ENCODE results near the gene CLCF1.

- TF ChIP-seq SIN3A (IDR thresholded peaks at IDR 0.05; ENCODE audit: low read depth, low read length) (no peak), ESRRA (IDR thresholded peaks at IDR 0.05; ENCODE audit: low read length) (no peak), EZH2 (IDR thresholded peaks at IDR 0.05; ENCODE audit: borderline replicate concordance, control insufficient read depth, low read depth, low read length) (no peak), POLR2A (IDR thresholded peaks at IDR 0.05; ENCODE audit: low read depth, low read length) (no peak), POLR2AphosphoS5 (IDR thresholded peaks at IDR 0.05; ENCODE audit: low read length) (no peak), EP300 (IDR thresholded peaks at IDR 0.05; ENCODE audit: borderline replicate concordance in 1 of 2, control insufficient read depth in 1 of 2, low read depth in 2 of 2, low read length in 2 of 2) (no peak)
Observed at GRCh38 chr11:67393990-67394389, 20.6 kb upstream of the CLCF1 start.
